ENCODE results near the gene HDAC4.

Gene HDAC4

DNA sequence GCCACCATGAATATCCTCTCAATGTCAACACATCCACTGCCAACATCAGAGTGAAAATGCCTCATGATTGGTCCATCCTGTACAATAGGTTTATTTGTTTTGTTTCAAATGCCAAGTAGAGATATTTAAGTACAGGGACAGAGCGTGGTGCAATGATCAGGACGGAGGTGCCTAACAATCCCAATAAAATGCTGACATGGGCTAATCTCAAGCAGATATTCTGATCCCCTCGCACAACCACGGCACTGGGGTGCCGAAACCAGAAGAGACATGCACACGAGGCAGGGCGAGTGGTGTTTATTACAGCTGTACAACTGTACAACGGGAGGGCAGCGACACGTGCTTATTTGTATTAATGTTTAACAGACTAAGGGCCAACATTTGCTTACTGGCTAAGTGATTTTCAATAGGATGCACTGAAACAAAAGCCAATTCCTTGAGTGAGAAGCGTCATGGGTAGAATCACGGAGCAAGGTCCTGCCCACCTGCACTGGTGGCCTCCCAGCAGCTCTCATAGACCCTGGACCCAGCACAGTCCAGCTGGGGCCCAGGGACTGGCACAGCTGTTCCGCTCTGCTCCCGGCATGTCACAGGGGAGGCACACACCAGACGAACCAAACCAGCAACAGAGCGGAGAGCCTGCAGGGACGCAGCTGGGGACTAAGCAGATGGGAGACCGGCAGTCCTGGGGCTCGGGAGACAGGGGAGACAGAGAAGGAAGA lies 101.4 kb downstream of the HDAC4 start:
- Histone ChIP-seq H3K4me1 (ENCODE audit: control insufficient read depth, insufficient read depth, low read length) (peaks cover 17% of the 10 kb centered on the region), H3K9me3 (ENCODE audit: control insufficient read depth, low read length) (no peaks in the 10 kb centered on the region), H3K36me3 (ENCODE audit: control insufficient read depth, insufficient read depth, low read length, severe bottlenecking) (no peaks in the 10 kb centered on the region), H3K9ac (ENCODE audit: low read length) (no peak overlapping the region), H3K4me3 (ENCODE audit: low read length) (no peak overlapping the region), H3K27me3 (replicated peaks; ENCODE audit: control insufficient read depth, insufficient read depth, low read length) (no peaks in the 10 kb centered on the region)
- no peak for DNase-seq (ENCODE audit: low read depth)

DNA sequence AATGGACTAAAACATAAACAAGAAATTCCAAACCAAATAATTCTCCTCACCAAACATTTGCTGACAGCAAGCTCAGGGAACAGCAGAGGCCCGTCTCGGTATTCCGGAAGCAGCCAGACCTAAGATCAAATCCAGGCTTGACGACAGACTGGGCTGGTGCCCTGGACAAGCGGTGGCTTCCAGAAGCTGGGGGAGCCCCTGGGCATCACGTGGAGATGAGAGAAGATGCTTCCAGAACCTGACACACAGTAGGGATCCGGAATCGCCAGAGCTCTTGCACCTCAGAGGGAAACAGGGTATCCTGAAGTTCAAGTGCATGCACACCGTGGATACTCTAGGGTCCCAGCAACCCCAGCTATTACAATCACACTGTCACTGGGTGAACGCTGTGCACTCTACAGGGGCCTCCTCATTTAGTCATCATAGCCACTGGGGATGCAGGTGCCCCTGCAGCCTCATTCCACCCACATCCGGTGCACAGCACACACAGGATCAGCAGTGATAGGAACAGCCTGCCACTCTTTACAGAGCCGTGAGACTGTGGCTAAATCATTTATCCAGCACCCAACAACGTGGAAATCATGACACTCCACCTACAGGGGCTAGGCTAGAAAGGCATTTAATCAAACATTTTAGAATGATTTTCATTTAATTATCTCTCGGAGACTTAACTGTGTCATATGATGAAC lies 102.6 kb downstream of the HDAC4 start:
- Histone ChIP-seq H3K9me3 (ENCODE audit: control insufficient read depth, low read length) (no peaks in the 10 kb centered on the region), H3K9ac (ENCODE audit: low read length) (no peak overlapping the region), H3K27me3 (replicated peaks; ENCODE audit: control insufficient read depth, insufficient read depth, low read length) (no peaks in the 10 kb centered on the region), H3K36me3 (ENCODE audit: control insufficient read depth, insufficient read depth, low read length, severe bottlenecking) (no peaks in the 10 kb centered on the region), H3K4me3 (ENCODE audit: low read length) (no peak overlapping the region), H3K4me1 (ENCODE audit: control insufficient read depth, insufficient read depth, low read length) (peaks cover 17% of the 10 kb centered on the region)
- no peak for DNase-seq (ENCODE audit: low read depth)

DNA sequence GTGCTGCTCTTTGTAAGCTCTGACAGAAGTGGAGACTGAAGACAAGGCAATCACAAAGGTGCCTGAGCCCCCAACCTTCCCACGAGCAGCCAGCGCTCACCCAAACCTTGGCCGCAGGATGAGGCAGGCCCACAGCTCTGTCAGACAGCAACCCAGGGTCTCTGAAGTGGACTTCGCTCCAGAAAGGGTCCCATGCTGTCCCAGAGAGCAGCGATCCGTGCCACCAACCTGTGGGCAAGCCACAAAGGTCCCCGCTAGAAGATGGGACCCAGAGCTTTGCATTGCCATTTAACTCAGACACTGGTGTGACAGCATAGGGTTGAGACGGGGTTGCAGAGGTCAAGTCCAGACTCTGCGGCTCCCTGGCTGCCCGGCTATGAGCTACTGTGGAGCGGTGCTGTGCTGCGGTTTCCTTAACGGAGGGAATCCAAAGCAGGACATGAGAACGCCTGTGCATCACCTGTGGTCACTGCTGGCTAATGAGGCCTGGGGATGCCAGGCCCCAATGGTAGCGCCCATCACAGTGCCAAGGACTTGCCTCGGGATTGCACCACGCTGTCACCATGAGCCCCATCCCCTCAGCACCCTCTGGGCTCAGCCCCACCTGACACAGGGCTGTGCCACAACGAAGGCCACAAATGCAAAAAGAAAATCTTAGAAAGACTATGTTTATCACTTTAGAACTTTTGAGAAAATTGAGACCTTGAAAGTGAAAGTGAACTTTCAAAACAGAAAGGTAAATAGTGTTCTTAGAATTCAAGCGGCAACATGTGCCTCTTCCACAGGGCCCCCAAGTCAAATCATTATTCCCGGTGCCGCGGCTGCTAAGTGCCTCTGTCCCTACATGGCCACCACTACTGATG lies 103.4 kb downstream of the HDAC4 start:
- Histone ChIP-seq H3K9ac (ENCODE audit: low read length) (no peak overlapping the region), H3K4me3 (ENCODE audit: low read length) (no peak overlapping the region), H3K4me1 (ENCODE audit: control insufficient read depth, insufficient read depth, low read length) (peaks cover 14% of the 10 kb centered on the region), H3K36me3 (ENCODE audit: control insufficient read depth, insufficient read depth, low read length, severe bottlenecking) (no peaks in the 10 kb centered on the region), H3K9me3 (ENCODE audit: control insufficient read depth, low read length) (no peaks in the 10 kb centered on the region), H3K27me3 (replicated peaks; ENCODE audit: control insufficient read depth, insufficient read depth, low read length) (no peaks in the 10 kb centered on the region)
- no peak for DNase-seq (ENCODE audit: low read depth)

DNA sequence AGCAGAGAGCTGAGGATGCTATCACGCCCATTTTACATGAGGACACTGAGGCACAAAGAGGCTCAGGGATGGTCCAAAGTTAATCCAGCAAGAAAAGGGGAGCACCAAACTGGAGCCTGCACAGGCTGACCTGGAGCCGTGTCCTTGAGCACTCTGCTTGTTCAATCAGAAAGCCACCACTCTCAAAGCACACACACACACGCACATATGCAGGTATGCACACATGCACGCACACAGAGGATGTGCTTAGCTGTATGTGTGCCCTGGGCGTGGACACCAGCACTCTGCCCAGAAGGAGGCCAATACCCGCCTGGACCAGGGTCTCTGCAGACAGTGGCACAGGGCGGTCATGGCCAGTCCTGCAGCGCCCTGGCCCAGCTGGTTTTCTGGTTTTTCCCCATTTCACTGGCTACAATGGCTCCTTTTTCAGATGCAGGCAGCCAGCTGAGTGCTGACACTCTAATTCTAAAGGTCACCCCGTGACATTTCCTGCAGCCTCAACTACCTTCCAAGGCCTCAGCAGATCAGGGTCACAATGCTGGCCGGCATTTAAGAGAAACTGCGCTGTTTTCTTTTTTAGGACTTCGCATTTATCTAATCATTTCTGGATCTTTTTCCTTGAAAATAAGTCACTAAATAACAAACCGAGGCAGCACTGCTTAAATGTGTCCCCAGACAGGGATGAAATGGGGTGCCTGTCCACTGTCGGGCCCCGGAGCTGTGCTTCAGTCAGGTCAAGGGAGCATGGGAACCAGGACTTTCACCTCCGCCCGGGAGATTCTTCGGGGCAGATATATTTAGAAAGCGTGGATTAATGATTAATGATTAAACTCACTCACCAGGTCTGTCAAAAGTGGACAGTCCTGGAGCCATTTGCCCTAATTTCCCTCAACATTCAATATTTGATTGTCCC lies 104.5 kb downstream of the HDAC4 start:
- Histone ChIP-seq H3K4me3 (ENCODE audit: low read length) (no peak overlapping the region), H3K27me3 (replicated peaks; ENCODE audit: control insufficient read depth, insufficient read depth, low read length) (no peaks in the 10 kb centered on the region), H3K9me3 (ENCODE audit: control insufficient read depth, low read length) (no peaks in the 10 kb centered on the region), H3K9ac (ENCODE audit: low read length) (no peak overlapping the region), H3K4me1 (ENCODE audit: control insufficient read depth, insufficient read depth, low read length) (peaks cover 6% of the 10 kb centered on the region), H3K36me3 (ENCODE audit: control insufficient read depth, insufficient read depth, low read length, severe bottlenecking) (no peaks in the 10 kb centered on the region)
- no peak for DNase-seq (ENCODE audit: low read depth)

DNA sequence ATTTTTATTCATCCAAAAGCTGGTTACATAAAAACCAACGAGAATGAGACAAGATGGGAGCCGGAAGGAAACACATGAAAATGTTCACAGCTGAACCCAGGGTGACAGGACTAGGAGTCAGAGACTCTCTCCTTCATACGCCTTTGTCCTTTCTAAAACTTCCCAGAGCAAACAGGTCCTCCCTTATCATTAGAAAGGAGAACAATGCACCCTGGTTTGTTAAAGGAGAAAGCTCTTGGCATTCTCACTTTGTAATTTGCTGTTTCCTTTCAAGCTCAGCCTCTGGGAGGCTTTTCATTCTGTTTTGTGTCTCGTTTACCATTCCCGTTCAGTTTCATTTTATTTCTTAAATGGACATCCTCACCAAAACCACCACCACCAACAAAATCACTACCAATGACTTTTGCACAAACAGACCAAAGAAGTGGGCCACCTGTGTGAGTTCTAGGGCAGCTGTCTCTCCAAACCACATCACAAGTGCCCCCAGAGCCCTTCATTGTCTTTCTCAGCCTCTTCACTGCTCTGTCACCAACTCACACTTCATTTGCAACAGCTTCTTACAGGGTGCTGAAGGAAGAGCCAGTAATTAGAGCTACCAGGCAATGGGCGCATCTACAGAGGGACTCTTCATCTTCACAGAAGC lies 105.3 kb downstream of the HDAC4 start:
- Histone ChIP-seq H3K4me3 (ENCODE audit: low read length) (no peak overlapping the region), H3K27me3 (replicated peaks; ENCODE audit: control insufficient read depth, insufficient read depth, low read length) (no peaks in the 10 kb centered on the region), H3K9me3 (ENCODE audit: control insufficient read depth, low read length) (no peaks in the 10 kb centered on the region), H3K36me3 (ENCODE audit: control insufficient read depth, insufficient read depth, low read length, severe bottlenecking) (no peaks in the 10 kb centered on the region), H3K9ac (ENCODE audit: low read length) (peak overlapping the region; percentile 52), H3K4me1 (ENCODE audit: control insufficient read depth, insufficient read depth, low read length) (peaks cover 11% of the 10 kb centered on the region)
- no peak for DNase-seq (ENCODE audit: low read depth)

DNA sequence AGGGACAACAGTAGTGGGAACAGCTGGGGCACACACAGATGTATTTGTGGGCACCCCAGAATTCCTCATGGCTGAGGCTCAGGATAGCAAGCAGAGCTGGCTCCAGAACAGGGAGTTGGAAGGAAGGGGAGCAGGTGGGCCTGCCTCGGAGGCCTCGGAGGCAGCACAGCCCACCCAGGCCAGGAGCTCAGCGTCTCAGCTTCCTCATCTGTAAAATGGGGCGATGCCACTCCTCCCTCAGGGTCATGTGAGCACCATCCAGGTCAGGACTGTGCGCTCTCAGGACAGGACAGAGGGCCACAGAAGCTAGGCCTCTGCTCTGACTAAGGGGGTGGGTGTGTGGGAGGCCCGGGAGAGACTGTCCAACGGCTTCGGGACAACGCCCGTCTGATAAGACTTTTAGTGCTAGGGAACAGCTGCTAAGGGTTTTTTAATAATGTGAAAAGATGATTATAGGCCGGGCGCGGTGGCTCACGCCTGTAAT lies 106.2 kb downstream of the HDAC4 start:
- Histone ChIP-seq H3K4me1 (ENCODE audit: control insufficient read depth, insufficient read depth, low read length) (peaks cover 14% of the 10 kb centered on the region), H3K9me3 (ENCODE audit: control insufficient read depth, low read length) (no peaks in the 10 kb centered on the region), H3K27me3 (replicated peaks; ENCODE audit: control insufficient read depth, insufficient read depth, low read length) (no peaks in the 10 kb centered on the region), H3K36me3 (ENCODE audit: control insufficient read depth, insufficient read depth, low read length, severe bottlenecking) (no peaks in the 10 kb centered on the region), H3K9ac (ENCODE audit: low read length) (no peak overlapping the region), H3K4me3 (ENCODE audit: low read length) (no peak overlapping the region)
- DNase-seq (ENCODE audit: low read depth) = no peak

DNA sequence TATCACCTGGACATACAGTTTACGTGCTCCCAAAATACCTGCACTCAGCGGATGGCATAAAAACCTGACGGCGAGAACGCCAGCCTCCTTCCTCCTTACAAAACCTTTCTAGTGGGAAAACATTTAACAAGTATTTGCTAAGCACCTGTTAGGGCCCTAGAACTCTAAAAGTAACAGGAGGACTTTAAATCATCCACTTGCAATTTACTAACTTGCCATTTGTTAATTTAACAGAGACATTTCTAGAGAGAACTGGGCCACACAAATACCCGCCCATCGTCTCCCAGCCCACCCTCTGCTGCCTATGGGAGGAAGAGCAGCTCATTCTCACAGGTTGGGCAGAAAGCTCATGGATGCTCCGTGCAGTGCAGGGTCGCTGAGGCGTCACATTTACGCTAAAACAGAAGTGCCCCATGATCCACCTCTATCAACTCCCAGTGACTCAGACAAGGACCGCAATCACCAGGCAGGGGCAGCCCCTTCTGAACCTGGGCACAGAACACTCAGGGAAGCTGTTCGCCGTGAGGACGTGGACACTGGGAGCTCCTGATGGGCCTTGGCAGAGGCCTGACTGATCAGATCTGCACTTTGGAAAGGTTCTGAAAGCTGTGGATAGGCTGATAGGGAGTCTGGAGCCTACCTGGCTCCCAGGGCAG lies 106.9 kb downstream of the HDAC4 start:
- no peak overlapping the region for H3K9ac ChIP-seq (ENCODE audit: low read length)
- H3K4me3 ChIP-seq (ENCODE audit: low read length) = no peak overlapping the region
- no peaks in the 10 kb centered on the region for H3K27me3 ChIP-seq (replicated peaks; ENCODE audit: control insufficient read depth, insufficient read depth, low read length)
- no peak for DNase-seq (ENCODE audit: low read depth)
- H3K4me1 ChIP-seq (ENCODE audit: control insufficient read depth, insufficient read depth, low read length) = peaks cover 21% of the 10 kb centered on the region
- H3K9me3 ChIP-seq (ENCODE audit: control insufficient read depth, low read length) = no peaks in the 10 kb centered on the region
- H3K36me3 ChIP-seq (ENCODE audit: control insufficient read depth, insufficient read depth, low read length, severe bottlenecking) = no peaks in the 10 kb centered on the region

DNA sequence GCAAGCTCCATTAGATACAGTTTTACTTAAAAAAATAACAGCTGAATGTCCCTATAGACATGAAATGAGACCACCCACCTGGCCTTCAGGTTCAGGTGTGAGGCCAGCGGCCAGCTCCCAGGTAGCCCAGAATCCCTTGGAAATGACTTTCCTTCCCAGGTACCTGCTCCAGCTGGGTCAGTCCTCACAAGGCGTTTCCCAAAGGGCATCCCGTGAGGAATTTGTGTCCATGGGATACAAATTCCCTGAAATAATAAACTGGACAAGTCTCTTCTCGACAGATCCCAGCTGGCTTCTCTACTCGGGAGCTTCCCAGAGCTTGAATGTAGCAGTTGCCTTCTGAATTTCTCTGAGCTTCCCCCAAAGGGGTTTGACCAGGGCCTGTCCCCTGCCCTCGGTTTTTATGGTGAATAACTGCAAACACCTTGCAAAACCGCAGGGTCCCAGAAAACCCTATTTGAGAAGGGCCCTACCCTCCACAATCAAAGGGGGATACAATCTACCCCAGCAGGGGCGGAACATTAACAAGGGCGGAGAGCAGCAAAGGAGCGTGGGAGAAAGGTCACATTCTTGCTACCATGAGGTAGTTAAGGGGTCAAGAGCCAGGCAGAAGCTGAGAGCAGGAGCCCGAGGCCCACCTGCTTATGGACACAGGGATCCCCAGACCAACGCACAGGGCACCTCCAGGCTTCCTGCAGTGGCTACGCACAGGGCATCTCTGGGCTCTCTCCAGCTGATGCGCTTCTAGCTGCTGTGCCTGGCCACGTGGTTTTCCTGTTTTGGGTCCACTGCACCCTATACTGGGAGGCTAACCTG lies 107.7 kb downstream of the HDAC4 start:
- Histone ChIP-seq H3K9ac (ENCODE audit: low read length) (no peak overlapping the region), H3K27me3 (replicated peaks; ENCODE audit: control insufficient read depth, insufficient read depth, low read length) (no peaks in the 10 kb centered on the region), H3K4me3 (ENCODE audit: low read length) (no peak overlapping the region), H3K9me3 (ENCODE audit: control insufficient read depth, low read length) (no peaks in the 10 kb centered on the region), H3K4me1 (ENCODE audit: control insufficient read depth, insufficient read depth, low read length) (peaks cover 28% of the 10 kb centered on the region), H3K36me3 (ENCODE audit: control insufficient read depth, insufficient read depth, low read length, severe bottlenecking) (no peaks in the 10 kb centered on the region)
- no peak for DNase-seq (ENCODE audit: low read depth)

DNA sequence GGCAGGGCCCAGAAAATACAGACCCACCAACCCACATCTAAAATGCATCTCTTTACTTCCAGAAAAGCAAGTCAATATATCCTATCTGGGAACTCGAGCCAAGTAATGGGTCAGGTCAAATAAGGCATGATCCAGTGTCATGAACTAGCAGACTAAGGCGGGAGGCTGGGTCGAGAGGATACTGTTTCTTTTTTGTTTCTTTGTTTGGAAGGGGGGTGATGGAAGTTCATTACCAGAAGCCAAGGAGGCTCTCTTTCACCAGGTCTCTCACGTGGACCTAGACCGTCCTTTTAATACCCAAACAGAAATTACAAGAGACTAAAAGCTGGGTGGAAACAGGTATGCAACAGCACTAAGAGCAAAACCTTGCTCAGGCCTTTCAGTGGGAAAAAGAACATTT lies 108.3 kb downstream of the HDAC4 start:
- H3K4me1 ChIP-seq (ENCODE audit: control insufficient read depth, insufficient read depth, low read length) = peaks cover 31% of the 10 kb centered on the region
- H3K9ac ChIP-seq (ENCODE audit: low read length) = no peak overlapping the region
- H3K4me3 ChIP-seq (ENCODE audit: low read length) = no peak overlapping the region
- no peak for DNase-seq (ENCODE audit: low read depth)
- H3K9me3 ChIP-seq (ENCODE audit: control insufficient read depth, low read length) = no peaks in the 10 kb centered on the region
- H3K27me3 ChIP-seq (replicated peaks; ENCODE audit: control insufficient read depth, insufficient read depth, low read length) = no peaks in the 10 kb centered on the region
- no peaks in the 10 kb centered on the region for H3K36me3 ChIP-seq (ENCODE audit: control insufficient read depth, insufficient read depth, low read length, severe bottlenecking)

Measured in adipocyte (in vitro differentiated cells).